CD4-positive, alpha-beta T cell treated with Interleukin-12 subunit alpha and Interleukin-12 subunit beta, for 1 hour (primary cell): ENCODE results near the gene KBTBD13.

ENCODE experiments used
- DNase-seq: peaks from one replicate; pipeline ENCODE4 v3.0.0-alpha.2; 2020

KBTBD13 gene

GRCh38 chr15:65052956-65053355 lies 23.6 kb upstream of the KBTBD13 start:
- DNase-seq = no peak

GRCh38 chr15:65054333-65055200 lies 22.0 kb upstream of the KBTBD13 start:
- peak; percentile 55 for DNase-seq

GRCh38 chr15:65055201-65055870 lies 21.2 kb upstream of the KBTBD13 start:
- no peak for DNase-seq

- no peak for DNase-seq
These were observed 20.4 kb upstream of the KBTBD13 start for GRCh38 chr15:65056106-65056505.

GRCh38 chr15:65056868-65057548 lies 19.5 kb upstream of the KBTBD13 start:
- no peak for DNase-seq

- no peak for DNase-seq
These were observed 19.0 kb upstream of the KBTBD13 start for GRCh38 chr15:65057549-65057940.

- DNase-seq = no peak
These were observed 17.9 kb upstream of the KBTBD13 start for GRCh38 chr15:65058394-65059368.

GRCh38 chr15:65059369-65059750 lies 17.2 kb upstream of the KBTBD13 start:
- DNase-seq = no peak

- no peak for DNase-seq
These were observed 16.5 kb upstream of the KBTBD13 start for GRCh38 chr15:65059931-65060596.

GRCh38 chr15:65060641-65061397 lies 15.7 kb upstream of the KBTBD13 start:
- no peak for DNase-seq

GRCh38 chr15:65062061-65062460 lies 14.5 kb upstream of the KBTBD13 start:
- DNase-seq = no peak

- DNase-seq = no peak
These were observed 13.8 kb upstream of the KBTBD13 start for GRCh38 chr15:65062726-65063125.

GRCh38 chr15:65066001-65066634 lies 10.4 kb upstream of the KBTBD13 start:
- DNase-seq = no peak

GRCh38 chr15:65066635-65067316 lies 9.8 kb upstream of the KBTBD13 start:
- DNase-seq = no peak

- no peak for DNase-seq
These were observed 9.3 kb upstream of the KBTBD13 start for GRCh38 chr15:65067317-65067644.

- DNase-seq = no peak
These were observed 8.7 kb upstream of the KBTBD13 start, which contains the start of gene RASL12 for GRCh38 chr15:65067645-65068402. Gene RASL12, minus strand, starts transcription at chr15:65067991. Its CDS starts 156 bp downstream, at chr15:65067835.

- no peak for DNase-seq
These were observed 8.2 kb upstream of the KBTBD13 start for GRCh38 chr15:65068403-65068788.

- no peak for DNase-seq
These were observed 7.4 kb upstream of the KBTBD13 start for GRCh38 chr15:65069179-65069578.
